Neural cell (in vitro differentiated cells): ENCODE results near the gene H2BK1.

ENCODE experiments used
- EP300 ChIP-seq: fragments of 450-650 bp; conservative IDR thresholded peaks from 2 replicates; pipeline ENCODE4 v1.6.1; 2014; ENCODE audit warnings: antibody characterized with exemption, mild to moderate bottlenecking, moderate library complexity; ENCODE audit not compliant: poor library complexity, severe bottlenecking
- EZH2 ChIP-seq: fragments of 200-600, 300-800 bp; shearing (Covaris generic), sonication (generic); IDR thresholded peaks from 2 replicates; pipeline ENCODE4 v1.6.1; 2014; ENCODE audit warnings: antibody characterized with exemption, low read length, borderline replicate concordance, mild to moderate bottlenecking; ENCODE audit not compliant: insufficient read depth, poor library complexity, severe bottlenecking
- POLR2AphosphoS5 ChIP-seq: IDR thresholded peaks from 2 replicates; pipeline ENCODE4 v1.6.1; 2012
- RAD21 ChIP-seq: fragments of 450-650 bp; conservative IDR thresholded peaks from 2 replicates; pipeline ENCODE4 v1.6.1; 2014; ENCODE audit warnings: antibody characterized with exemption, mild to moderate bottlenecking, moderate library complexity
- TAF1 ChIP-seq: IDR thresholded peaks from 2 replicates; pipeline ENCODE4 v1.6.1; 2012; ENCODE audit warnings: low read depth
- TF ChIP-seq, protein P1 (sequence below): fragments of 450-650 bp; IDR thresholded peaks from 2 replicates; pipeline ENCODE4 v1.5.1; 2014; ENCODE audit warnings: antibody characterized with exemption, mild to moderate bottlenecking, moderate library complexity; ENCODE audit not compliant: poor library complexity, severe bottlenecking
- TF ChIP-seq, protein P2 (sequence below): IDR thresholded peaks from 2 replicates; pipeline ENCODE4 v1.6.1; 2012; ENCODE audit warnings: borderline replicate concordance

DNA sequence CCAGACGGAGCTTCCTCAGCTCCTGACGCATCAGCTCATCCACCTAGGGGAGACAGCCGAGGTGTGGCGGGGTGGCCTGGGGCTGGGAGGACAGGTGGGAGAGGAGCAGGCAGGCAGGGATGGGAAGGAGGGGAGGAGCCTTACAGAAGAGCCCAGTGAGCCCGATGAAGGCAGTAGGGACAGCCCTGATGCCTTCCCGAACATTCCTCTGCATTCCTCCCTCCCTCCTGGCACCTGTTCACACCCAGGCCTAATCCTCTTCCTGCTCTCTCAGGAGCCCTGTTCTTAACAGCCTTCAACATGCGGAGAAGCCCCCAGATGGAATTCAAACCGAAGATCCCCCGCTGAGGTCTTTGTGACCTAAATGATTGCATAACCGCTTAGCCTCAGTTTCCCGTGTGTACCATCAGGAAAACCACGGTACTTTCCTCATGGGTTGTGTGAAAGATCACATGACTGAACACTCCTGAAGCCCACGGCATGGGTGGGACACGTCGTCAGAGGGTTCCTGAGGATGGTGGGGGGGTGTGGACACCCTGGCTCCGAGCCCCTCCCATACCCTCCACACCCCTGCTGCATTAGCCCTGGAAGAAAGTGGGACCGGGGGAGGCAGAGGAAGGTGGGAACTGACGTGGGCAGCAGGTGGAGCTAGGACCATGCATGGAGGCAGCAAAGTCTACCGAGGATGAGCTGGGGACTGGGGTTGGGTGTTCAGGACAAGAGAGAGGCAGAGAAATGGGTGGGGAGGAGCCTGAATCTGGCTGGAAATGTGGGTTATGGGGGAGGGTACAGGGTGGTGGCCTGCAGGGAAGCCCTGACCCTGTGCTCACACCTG is 14.5 kb downstream of the H2BK1 start:
- TF ChIP-seq, protein P1, sequence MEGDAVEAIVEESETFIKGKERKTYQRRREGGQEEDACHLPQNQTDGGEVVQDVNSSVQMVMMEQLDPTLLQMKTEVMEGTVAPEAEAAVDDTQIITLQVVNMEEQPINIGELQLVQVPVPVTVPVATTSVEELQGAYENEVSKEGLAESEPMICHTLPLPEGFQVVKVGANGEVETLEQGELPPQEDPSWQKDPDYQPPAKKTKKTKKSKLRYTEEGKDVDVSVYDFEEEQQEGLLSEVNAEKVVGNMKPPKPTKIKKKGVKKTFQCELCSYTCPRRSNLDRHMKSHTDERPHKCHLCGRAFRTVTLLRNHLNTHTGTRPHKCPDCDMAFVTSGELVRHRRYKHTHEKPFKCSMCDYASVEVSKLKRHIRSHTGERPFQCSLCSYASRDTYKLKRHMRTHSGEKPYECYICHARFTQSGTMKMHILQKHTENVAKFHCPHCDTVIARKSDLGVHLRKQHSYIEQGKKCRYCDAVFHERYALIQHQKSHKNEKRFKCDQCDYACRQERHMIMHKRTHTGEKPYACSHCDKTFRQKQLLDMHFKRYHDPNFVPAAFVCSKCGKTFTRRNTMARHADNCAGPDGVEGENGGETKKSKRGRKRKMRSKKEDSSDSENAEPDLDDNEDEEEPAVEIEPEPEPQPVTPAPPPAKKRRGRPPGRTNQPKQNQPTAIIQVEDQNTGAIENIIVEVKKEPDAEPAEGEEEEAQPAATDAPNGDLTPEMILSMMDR: no peak
- no peak for TF ChIP-seq TAF1
- no peak for TF ChIP-seq EZH2
- TF ChIP-seq POLR2AphosphoS5: no peak
- TF ChIP-seq RAD21: no peak
- TF ChIP-seq, protein P2, sequence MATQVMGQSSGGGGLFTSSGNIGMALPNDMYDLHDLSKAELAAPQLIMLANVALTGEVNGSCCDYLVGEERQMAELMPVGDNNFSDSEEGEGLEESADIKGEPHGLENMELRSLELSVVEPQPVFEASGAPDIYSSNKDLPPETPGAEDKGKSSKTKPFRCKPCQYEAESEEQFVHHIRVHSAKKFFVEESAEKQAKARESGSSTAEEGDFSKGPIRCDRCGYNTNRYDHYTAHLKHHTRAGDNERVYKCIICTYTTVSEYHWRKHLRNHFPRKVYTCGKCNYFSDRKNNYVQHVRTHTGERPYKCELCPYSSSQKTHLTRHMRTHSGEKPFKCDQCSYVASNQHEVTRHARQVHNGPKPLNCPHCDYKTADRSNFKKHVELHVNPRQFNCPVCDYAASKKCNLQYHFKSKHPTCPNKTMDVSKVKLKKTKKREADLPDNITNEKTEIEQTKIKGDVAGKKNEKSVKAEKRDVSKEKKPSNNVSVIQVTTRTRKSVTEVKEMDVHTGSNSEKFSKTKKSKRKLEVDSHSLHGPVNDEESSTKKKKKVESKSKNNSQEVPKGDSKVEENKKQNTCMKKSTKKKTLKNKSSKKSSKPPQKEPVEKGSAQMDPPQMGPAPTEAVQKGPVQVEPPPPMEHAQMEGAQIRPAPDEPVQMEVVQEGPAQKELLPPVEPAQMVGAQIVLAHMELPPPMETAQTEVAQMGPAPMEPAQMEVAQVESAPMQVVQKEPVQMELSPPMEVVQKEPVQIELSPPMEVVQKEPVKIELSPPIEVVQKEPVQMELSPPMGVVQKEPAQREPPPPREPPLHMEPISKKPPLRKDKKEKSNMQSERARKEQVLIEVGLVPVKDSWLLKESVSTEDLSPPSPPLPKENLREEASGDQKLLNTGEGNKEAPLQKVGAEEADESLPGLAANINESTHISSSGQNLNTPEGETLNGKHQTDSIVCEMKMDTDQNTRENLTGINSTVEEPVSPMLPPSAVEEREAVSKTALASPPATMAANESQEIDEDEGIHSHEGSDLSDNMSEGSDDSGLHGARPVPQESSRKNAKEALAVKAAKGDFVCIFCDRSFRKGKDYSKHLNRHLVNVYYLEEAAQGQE: no peak
- no peak for TF ChIP-seq EP300
